Naive thymus-derived CD8-positive, alpha-beta T cell (primary cell): Measurements from ENCODE around the gene FNIP2. TPM values are rescaled to one million over a fixed set of nuclear protein-coding genes. Genes with fewer than 3 reads are reported as not detected.

Experiments
- ATAC-seq, 2 donors: fragments of 150-1000 bp; cut with Tn5 transposase in 1 of 2; sonication (Bioruptor Pico), chemical (Tn5 transposase) in 1 of 2; 1 replicate in 1 of 2; 2 replicates in 1 of 2; pipeline ENCODE4 v1.10.0; 2021; ENCODE audit warnings: mild to moderate bottlenecking in 2 of 2, moderate library complexity in 2 of 2
- POLR2A ChIA-PET: fragments of 350-600 bp; sonication (Branson Sonifier 250); formaldehyde crosslinking; loops from one replicate; lab custom pipeline; 2021; ENCODE audit warnings: antibody characterized with exemption; lab: Charles Lee
- DNase-seq, 10 donors: peaks; one replicate each; pipeline versions ENCODE4 v3.0.0 to v3.0.0-alpha.2; 2020 to 2022
- H3K27ac Mint-ChIP-seq, 10 donors: one replicate each; pipeline ENCODE4 v1.8.0; 2020 to 2022; ENCODE audit warnings: mild to moderate bottlenecking in 10 of 10, mixed read lengths in 10 of 10, moderate library complexity in 4 of 10, inconsistent platforms in 1 of 10
- H3K27me3 Mint-ChIP-seq, 5 donors: one replicate each; pipeline ENCODE4 v1.8.0; 2021 to 2022; ENCODE audit warnings: mixed read lengths in 5 of 5
- H3K36me3 Mint-ChIP-seq, 3 donors: one replicate each; pipeline ENCODE4 v1.8.0; 2020 to 2022; ENCODE audit warnings: mixed read lengths in 3 of 3, mild to moderate bottlenecking in 2 of 3, inconsistent platforms in 1 of 3
- H3K4me1 Mint-ChIP-seq, 4 donors: one replicate each; pipeline ENCODE4 v1.8.0; 2021 to 2022; ENCODE audit warnings: mixed read lengths in 4 of 4
- H3K4me3 Mint-ChIP-seq, 10 donors: one replicate each; pipeline ENCODE4 v1.8.0; 2020 to 2022; ENCODE audit warnings: mild to moderate bottlenecking in 10 of 10, mixed read lengths in 10 of 10, moderate library complexity in 6 of 10, inconsistent platforms in 1 of 10
- H3K9me3 Mint-ChIP-seq, 9 donors: one replicate each; pipeline ENCODE4 v1.8.0; 2020 to 2022; ENCODE audit warnings: mixed read lengths in 9 of 9, mild to moderate bottlenecking in 3 of 9, inconsistent platforms in 1 of 9, moderate library complexity in 1 of 9
- polyA plus RNA-seq, 3 donors: library from polyadenylated mRNA; unstranded; fragments of 300-500 nt; fragmentation: Illumina TruSeq; gene quantifications; one replicate each; pipeline ENCODE4 v1.2.3, GENCODE V29; 2021
- total RNA-seq, 8 experiments: library from RNA in 2 of 8; stranded (reverse) in 2 of 8; gene quantifications; one replicate each; pipeline ENCODE4 v1.2.3 and lab custom pipeline; 2021 to 2026

Gene FNIP2
- total and polyA plus RNA-seq, 5 experiments from 2014 or later, result 2.5 to 10.1 (median 6.7) TPM

DNA sequence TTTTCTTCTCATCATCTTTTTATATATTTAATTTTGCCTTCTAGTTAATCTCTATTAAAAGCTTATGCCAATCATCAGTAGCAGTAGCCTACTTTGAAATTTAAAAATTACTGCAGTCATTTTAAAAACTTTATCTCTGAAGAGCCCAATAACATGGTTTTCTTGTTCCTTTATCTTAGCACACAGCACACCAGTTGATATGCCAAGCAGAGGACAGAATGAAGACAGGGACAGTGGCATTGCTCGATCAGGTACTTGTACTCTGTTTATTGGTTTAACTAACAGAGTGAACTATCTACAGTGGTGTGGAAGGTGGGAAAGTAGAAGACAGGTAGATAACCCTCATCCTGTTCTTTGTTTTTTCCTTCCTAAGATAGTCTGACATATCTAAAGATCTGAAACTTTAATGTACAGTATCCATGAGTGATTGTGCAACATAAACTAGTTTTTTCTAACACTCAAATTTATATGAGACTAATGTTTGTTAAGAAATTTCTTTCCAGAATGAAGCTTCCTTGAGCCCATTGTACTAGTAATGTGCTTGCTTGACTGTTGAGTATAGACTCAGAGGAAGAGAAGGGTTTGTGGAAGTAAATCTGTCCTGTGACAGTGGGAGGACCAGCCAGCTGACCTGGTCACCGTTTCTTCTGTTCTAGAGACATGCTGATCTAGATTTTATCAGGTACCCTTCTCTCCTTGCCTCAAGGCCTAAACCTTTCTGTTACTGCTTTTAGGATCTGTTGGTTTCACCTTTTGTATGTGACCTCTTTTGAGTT lies 66.6 kb downstream of the FNIP2 start:
- Mint-ChIP-seq H3K9me3 (no peaks in the 10 kb centered on the region), H3K27ac (no peak overlapping the region), H3K4me1 (no peaks in the 10 kb centered on the region), H3K36me3 (peaks cover 8 to 62% (median 52%) of the 10 kb centered on the region in 3 donors), H3K4me3 (no peak overlapping the region), H3K27me3 (no peaks in the 10 kb centered on the region)
- ATAC-seq (no peak), DNase-seq (no peak)
- POLR2A ChIA-PET, result no interaction called here

DNA sequence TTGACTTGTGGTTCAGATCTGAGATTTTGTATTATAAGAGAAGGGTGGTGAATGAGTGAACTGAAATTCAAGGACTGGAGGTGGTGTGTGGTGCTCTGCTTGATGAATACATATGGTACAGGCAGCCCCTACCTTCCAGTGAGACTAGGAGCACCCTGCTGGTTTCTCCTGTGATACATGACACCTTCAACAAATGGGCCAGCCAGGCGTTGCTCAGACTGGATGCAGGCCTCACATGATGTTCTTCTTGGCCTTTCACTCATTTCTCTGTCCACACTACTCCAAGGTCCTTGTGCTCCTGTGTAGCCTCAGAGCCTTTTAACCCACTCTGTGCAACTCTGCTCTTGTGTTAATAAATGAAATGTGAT lies 67.2 kb downstream of the FNIP2 start:
- POLR2A ChIA-PET, result no interaction called here
- no peak for DNase-seq
- no peak for ATAC-seq
- Mint-ChIP-seq H3K4me3 (no peak overlapping the region), H3K27ac (no peak overlapping the region), H3K9me3 (no peaks in the 10 kb centered on the region), H3K36me3 (peaks cover 2 to 58% (median 48%) of the 10 kb centered on the region in 3 donors), H3K27me3 (no peaks in the 10 kb centered on the region), H3K4me1 (no peaks in the 10 kb centered on the region)

DNA sequence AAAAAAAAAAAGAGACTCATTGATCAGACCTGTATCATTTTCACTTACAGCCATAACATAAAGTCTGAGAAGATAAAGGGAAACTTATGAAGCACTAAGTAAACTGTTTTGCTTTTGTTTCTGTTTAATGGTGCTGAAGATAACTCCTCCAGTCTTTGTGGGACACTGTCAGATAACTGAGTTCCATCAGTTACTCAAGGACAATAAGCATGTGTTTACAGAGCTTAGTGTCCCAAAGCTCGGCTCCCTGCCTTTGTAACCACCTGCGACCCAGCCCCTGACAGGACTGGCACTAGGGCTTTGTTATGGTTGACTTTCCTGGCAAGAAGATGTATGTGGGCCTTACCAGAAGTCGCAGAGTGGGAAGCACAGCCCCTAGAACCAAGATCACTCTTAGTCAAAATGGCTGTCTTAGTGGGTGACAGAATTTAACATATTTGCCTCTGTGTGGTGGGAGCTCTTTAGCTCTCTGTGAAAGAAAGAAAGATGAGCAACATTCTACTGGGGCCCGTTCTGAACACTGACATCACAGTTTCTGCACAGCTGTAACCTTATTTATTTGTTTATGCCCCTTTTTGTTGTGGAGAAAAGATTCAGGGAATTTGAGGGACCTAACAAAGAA lies 68.1 kb downstream of the FNIP2 start:
- no peak overlapping the region for H3K4me3 Mint-ChIP-seq
- H3K36me3 Mint-ChIP-seq, result peaks cover 0 to 56% (median 46%) of the 10 kb centered on the region in 3 donors
- H3K27ac Mint-ChIP-seq, result no peak overlapping the region
- no peaks in the 10 kb centered on the region for H3K9me3 Mint-ChIP-seq
- POLR2A ChIA-PET, result no interaction called here
- no peaks in the 10 kb centered on the region for H3K4me1 Mint-ChIP-seq
- H3K27me3 Mint-ChIP-seq, result no peaks in the 10 kb centered on the region
- ATAC-seq (no peak), DNase-seq (no peak)

DNA sequence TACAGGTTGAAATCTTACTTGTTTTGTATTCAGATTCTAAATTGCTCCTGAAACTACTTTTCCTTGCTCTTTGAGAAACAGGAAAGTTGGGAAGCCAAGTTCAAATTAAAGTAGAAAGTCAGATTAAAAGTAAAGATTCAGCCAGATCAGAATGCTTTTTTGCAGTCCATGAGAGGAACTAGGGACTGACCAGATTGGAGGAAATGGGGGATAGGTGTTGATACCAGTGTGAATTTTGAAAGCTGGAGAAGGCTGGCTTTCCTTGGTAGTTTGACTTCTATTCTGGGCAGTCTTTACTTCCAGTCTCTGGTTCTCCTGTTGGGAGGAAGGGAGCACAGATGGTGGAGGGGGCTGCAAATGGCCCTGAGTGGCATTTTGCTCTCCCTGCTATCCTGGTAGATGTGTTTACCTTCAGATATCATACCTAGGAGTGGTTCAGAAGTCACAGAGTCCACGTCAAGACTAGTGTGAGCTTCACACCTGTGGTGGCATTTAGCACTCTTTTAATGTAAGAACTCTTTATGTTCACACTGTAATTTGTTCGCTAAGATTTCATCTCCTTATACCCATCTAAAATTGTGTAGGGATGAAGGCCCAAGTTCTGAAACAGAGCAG lies 68.8 kb downstream of the FNIP2 start:
- H3K27me3 Mint-ChIP-seq, result no peaks in the 10 kb centered on the region
- POLR2A ChIA-PET, result no interaction called here
- H3K4me1 Mint-ChIP-seq, result no peaks in the 10 kb centered on the region
- no peaks in the 10 kb centered on the region for H3K9me3 Mint-ChIP-seq
- H3K27ac Mint-ChIP-seq, result peak overlapping the region in 1 of 10 donors; percentile 21
- no peak for DNase-seq
- H3K36me3 Mint-ChIP-seq, result peaks cover 0 to 56% (median 44%) of the 10 kb centered on the region in 3 donors
- ATAC-seq, result no peak
- H3K4me3 Mint-ChIP-seq, result no peak overlapping the region

DNA sequence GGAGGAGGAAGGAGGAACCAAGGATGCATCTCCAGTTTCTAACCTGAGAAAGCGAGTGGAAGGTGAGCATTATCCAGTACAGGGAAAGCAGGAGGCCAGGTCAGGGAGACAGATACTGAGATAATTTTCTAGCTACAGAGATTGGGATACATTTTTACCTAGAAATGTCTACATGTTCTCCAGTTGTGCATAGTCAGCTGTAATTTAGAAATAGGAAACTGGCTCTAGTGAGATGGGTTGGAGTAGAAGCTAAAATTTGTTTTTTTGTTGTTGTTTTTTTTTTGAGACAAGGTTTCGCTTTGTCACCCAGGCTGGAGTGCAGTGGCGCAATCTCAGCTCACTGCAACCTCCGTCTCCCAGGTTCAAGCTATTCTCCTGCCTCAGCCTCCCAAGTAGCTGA lies 71.3 kb downstream of the FNIP2 start:
- Mint-ChIP-seq H3K9me3 (no peaks in the 10 kb centered on the region), H3K36me3 (peaks cover 0 to 42% (median 34%) of the 10 kb centered on the region in 3 donors), H3K4me1 (no peaks in the 10 kb centered on the region), H3K4me3 (no peak overlapping the region), H3K27ac (peak overlapping the region in 1 of 10 donors; percentile 27), H3K27me3 (peaks cover 0 to 2% (median 0%) of the 10 kb centered on the region in 5 donors)
- POLR2A ChIA-PET, result no interaction called here
- no peak for ATAC-seq
- DNase-seq, result no peak

DNA sequence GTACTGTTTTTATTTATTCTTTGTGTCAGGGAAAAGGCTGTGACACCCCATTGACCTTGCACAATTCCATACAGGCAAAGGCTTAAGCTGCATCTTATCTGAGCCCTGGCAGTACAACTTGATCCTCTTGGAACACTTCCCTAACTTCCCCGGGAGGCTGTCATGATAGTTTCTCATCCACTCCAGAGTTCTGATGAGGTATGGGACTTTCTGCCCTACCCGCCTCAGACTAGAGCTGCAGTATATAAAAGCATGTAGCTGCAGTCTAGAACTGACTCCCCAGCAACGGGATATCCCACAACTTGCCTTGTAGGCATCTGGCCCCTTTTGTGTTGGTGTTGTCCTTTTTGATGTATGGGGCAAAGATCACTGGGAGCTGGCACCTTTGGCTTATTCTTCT lies 72.7 kb downstream of the FNIP2 start:
- H3K27ac Mint-ChIP-seq, result no peak overlapping the region
- H3K9me3 Mint-ChIP-seq, result no peaks in the 10 kb centered on the region
- peaks cover 0 to 2% (median 0%) of the 10 kb centered on the region in 5 donors for H3K27me3 Mint-ChIP-seq
- H3K36me3 Mint-ChIP-seq, result peaks cover 0 to 31% (median 27%) of the 10 kb centered on the region in 3 donors
- H3K4me1 Mint-ChIP-seq, result no peaks in the 10 kb centered on the region
- no peak for ATAC-seq
- no peak for DNase-seq
- H3K4me3 Mint-ChIP-seq, result no peak overlapping the region
- POLR2A ChIA-PET, result no interaction called here

DNA sequence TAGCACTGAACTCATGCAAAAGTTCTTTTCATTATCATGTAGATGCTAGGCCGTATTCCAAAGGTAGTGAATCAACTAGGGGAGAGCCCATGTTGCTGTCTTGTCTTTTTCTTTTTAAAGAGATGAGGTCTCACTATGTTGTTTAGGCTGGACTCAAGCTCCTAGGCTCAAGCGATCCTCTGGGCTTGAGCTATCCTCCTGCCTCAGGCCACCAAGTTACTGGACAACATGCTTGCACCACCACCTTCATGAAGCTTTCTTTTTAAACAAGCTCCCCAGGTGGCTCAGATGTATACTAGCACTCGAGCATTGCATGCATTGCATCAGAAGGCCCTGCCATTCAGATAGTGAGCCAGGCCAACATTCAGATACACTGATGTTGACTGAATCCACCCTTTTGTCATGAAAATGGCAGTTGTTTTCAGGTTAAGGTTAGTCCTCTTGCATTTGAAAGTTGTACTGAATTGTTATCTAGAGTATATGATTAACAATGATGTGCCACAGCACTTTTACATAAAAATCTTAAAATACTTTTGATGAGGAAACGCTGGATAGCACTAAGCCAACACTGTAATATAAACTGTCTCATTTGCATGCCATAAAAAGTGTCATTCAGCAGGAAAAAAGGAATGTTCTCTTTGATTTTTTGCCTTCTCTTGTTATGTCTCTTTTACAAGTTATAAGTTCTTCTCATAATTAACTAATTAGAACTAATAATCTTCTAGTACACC lies 76.7 kb downstream of the FNIP2 start:
- DNase-seq, result no peak
- no peaks in the 10 kb centered on the region for H3K9me3 Mint-ChIP-seq
- peaks cover 0 to 17% (median 8%) of the 10 kb centered on the region in 3 donors for H3K36me3 Mint-ChIP-seq
- peaks cover 0 to 2% (median 0%) of the 10 kb centered on the region in 5 donors for H3K27me3 Mint-ChIP-seq
- ATAC-seq, result no peak
- peaks cover 4 to 7% (median 5%) of the 10 kb centered on the region in 4 donors for H3K4me1 Mint-ChIP-seq
- POLR2A ChIA-PET, result no interaction called here
- no peak overlapping the region for H3K4me3 Mint-ChIP-seq
- H3K27ac Mint-ChIP-seq, result no peak overlapping the region

DNA sequence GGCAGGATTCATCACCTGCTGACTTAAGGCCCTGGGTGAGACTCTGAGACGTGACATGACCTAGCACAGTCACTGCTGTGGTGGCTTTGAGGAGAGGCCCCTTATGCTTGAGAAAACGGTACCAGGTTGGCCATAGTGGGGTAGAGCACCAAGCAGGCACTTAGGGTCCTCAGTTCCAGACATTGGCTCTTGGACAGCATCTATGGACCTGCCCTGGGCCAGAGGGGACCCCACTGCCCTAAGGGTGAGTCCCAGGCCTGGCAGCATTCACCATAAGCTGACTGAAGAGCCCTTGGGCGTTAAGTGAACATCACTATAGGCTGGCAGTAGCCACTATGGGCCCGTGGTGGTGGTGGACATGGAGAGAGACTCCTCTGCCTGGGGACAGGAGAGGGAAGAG lies 78.7 kb downstream of the FNIP2 start:
- Mint-ChIP-seq H3K4me1 (peaks cover 7 to 8% (median 8%) of the 10 kb centered on the region in 4 donors), H3K27me3 (peaks cover 0 to 2% (median 0%) of the 10 kb centered on the region in 5 donors), H3K27ac (no peak overlapping the region), H3K4me3 (no peak overlapping the region), H3K36me3 (peaks cover 0 to 13% (median 7%) of the 10 kb centered on the region in 3 donors), H3K9me3 (no peaks in the 10 kb centered on the region)
- no peak for ATAC-seq
- DNase-seq, result no peak
- POLR2A ChIA-PET, result no interaction called here

DNA sequence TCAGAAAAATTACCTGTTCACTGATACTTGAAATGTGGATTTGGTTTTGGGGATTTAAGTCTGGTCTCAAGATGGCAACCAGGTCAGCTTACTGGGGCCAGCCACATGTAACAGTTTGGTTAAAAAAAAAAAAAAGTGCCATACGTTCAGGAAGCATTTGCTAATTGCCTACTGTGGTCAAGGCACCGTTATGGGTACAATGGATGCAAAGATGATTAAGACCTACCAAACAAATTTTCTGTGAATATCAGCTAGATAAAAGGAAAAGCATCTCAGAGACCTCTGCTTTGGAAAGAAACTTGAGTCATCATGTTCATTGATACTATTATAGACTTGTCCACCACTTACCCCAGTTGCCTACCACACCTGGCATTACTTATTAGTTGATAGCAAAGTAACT lies 80.9 kb downstream of the FNIP2 start:
- Mint-ChIP-seq H3K36me3 (peaks cover 0 to 11% (median 2%) of the 10 kb centered on the region in 3 donors), H3K27ac (peak overlapping the region in 4 of 10 donors; percentile 10 to 56 (median 12)), H3K4me3 (no peak overlapping the region)

DNA sequence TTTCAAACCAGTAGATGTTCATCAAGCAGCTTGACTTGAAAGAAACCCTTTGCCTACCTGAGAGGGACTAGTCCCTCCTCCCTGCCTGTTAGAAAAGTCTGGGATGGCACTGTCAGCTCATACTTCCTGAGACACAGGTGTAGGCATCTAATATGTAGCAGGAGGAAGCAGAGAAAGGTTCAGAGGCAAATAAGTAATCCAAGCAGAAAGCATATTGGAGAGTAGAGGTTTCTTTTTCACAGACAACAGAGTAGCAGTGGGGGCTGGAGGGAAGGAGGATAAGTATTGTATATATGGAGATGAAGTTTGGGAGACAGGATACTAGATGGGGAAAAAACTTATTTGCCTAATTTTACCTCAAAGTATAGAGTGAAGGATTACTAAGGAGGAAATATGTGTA lies 81.5 kb downstream of the FNIP2 start:
- Mint-ChIP-seq H3K36me3 (peaks cover 0 to 11% (median 2%) of the 10 kb centered on the region in 3 donors), H3K27me3 (no peaks in the 10 kb centered on the region), H3K4me1 (peaks cover 7 to 8% (median 8%) of the 10 kb centered on the region in 4 donors), H3K9me3 (no peaks in the 10 kb centered on the region), H3K27ac (peak overlapping the region in 2 of 10 donors; percentile 3), H3K4me3 (no peak overlapping the region)
- DNase-seq (peak in 1 of 10 donors; percentile 8), ATAC-seq (no peak)
- POLR2A ChIA-PET, result no interaction called here

More for the DNA sequence above, 80.9 kb downstream of the FNIP2 start:
- Mint-ChIP-seq H3K27me3 (no peaks in the 10 kb centered on the region), H3K9me3 (no peaks in the 10 kb centered on the region), H3K4me1 (peaks cover 7 to 8% (median 8%) of the 10 kb centered on the region in 4 donors)
- POLR2A ChIA-PET, result no interaction called here
- DNase-seq, result no peak
- ATAC-seq, result no peak

DNA sequence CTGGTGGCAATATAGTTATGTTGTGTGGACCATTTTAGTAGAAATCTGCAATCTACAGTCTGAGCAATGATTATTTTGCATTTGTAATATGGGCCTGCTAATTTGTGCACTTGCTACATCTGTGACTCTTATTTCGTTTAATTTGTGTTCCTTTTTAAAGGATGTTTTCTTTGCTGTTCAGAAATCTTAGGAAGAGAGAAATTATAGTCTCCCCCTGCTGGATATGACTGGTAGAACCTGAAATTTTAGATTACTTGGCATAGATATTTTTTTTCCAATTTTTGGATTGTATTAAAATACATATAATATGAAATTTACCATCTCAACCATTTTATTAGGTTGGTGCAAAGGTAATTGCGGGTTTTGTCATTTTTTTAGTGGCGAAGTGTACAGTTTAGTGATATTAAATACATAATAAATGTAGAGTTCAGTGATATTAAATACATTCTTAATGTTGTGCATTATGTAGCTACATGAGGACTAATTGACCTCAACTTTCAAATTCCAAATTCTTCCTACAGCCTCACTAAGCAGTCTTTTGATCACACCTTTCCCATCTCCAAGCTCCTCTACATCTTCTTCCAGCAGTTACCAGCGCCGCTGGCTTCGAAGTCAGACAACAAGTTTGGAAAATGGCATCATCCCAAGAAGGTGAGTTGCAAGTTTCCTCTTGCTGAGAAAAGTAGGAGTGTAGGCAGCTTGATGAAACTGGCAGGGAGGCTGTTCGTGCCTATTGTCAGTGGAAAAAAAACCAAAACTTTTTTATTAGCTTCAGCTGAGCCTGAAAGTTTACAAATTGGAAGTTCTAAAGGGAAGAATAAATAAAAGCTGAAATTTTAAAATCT lies 82.2 kb downstream of the FNIP2 start:
- H3K4me3 Mint-ChIP-seq, result no peak overlapping the region
- H3K9me3 Mint-ChIP-seq, result no peaks in the 10 kb centered on the region
- peaks cover 0 to 11% (median 2%) of the 10 kb centered on the region in 3 donors for H3K36me3 Mint-ChIP-seq
- H3K4me1 Mint-ChIP-seq, result peaks cover 7 to 8% (median 8%) of the 10 kb centered on the region in 4 donors
- DNase-seq, result peak in 3 of 10 donors; percentile 38 to 40 (median 39)
- H3K27me3 Mint-ChIP-seq, result no peaks in the 10 kb centered on the region
- ATAC-seq, result no peak
- POLR2A ChIA-PET, result no interaction called here
- H3K27ac Mint-ChIP-seq, result peak overlapping the region in 3 of 10 donors; percentile 3 to 54 (median 3)

DNA sequence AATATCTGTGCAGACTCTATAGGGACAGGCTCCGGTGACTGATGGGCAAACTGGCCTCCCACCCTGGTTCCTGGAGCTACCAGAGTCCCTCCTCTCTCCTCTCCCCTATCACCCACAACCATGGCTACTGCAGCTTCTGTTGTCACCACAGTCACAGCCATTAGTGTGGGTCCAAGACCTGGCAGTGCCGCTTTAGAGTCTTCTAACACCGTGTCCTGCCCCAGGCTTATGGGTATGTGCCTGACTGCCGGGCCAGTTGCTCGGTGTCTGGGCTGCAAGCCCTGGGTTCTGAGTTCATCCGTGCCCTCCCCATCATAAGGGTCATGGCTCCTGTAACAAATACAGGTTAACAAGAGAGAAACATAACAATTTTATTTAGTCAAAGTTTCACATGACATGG lies 85.4 kb downstream of the FNIP2 start:
- ATAC-seq, result no peak
- peak overlapping the region in 1 of 10 donors; percentile 16 for H3K27ac Mint-ChIP-seq
- no peaks in the 10 kb centered on the region for H3K27me3 Mint-ChIP-seq
- peaks cover 0 to 19% (median 8%) of the 10 kb centered on the region in 3 donors for H3K36me3 Mint-ChIP-seq
- POLR2A ChIA-PET, result no interaction called here
- no peak overlapping the region for H3K4me3 Mint-ChIP-seq
- DNase-seq, result no peak
- H3K9me3 Mint-ChIP-seq, result no peaks in the 10 kb centered on the region
- peaks cover 5 to 8% (median 7%) of the 10 kb centered on the region in 4 donors for H3K4me1 Mint-ChIP-seq
